PFSK-1 (cell line): ENCODE measurements around the gene HCRTR2.

Experiments used
- FOXP2 ChIP-seq: optimal IDR thresholded peaks from 2 replicates; pipeline ENCODE3; 2011; ENCODE audit warnings: borderline replicate concordance, control low read depth, inconsistent platforms; ENCODE audit not compliant: insufficient read depth; ENCODE audit errors: extremely low read length, extremely low read depth
- TF ChIP-seq, protein P1 (sequence below), 2 experiments: IDR thresholded peaks; 2 replicates each; pipeline versions ENCODE4 v1.6.1 to v1.8.0; 2011 to 2012; ENCODE audit warnings: low read depth in 2 of 2, low read length in 2 of 2, control low read depth in 1 of 2, inconsistent platforms in 1 of 2, mild to moderate bottlenecking in 1 of 2, moderate library complexity in 1 of 2; ENCODE audit not compliant: insufficient read depth in 1 of 2

DNA sequence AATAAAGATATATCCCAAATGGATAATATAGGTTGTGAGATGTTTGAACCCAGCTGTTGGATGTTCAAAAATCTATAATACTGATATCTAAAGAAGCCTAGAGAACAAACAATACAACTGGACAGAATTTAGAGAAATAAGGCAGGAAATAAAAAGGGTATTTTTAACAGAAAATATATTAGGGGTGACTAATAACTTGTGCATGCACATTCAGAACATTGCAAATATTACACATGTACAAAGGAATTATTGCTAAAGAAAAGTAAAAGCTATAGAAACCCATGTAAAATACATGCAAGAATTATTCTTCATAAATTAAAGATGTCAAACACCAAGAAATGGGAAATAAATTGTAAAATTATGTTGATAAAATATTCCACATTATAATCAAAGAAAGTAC lies 32.7 kb upstream of the HCRTR2 start:
- TF ChIP-seq, protein P1, sequence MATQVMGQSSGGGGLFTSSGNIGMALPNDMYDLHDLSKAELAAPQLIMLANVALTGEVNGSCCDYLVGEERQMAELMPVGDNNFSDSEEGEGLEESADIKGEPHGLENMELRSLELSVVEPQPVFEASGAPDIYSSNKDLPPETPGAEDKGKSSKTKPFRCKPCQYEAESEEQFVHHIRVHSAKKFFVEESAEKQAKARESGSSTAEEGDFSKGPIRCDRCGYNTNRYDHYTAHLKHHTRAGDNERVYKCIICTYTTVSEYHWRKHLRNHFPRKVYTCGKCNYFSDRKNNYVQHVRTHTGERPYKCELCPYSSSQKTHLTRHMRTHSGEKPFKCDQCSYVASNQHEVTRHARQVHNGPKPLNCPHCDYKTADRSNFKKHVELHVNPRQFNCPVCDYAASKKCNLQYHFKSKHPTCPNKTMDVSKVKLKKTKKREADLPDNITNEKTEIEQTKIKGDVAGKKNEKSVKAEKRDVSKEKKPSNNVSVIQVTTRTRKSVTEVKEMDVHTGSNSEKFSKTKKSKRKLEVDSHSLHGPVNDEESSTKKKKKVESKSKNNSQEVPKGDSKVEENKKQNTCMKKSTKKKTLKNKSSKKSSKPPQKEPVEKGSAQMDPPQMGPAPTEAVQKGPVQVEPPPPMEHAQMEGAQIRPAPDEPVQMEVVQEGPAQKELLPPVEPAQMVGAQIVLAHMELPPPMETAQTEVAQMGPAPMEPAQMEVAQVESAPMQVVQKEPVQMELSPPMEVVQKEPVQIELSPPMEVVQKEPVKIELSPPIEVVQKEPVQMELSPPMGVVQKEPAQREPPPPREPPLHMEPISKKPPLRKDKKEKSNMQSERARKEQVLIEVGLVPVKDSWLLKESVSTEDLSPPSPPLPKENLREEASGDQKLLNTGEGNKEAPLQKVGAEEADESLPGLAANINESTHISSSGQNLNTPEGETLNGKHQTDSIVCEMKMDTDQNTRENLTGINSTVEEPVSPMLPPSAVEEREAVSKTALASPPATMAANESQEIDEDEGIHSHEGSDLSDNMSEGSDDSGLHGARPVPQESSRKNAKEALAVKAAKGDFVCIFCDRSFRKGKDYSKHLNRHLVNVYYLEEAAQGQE (IDR thresholded peaks at IDR 0.05; ENCODE audit: insufficient read depth in 1 of 2, low read depth in 2 of 2, low read length in 2 of 2) = no peak
- no peak for TF ChIP-seq FOXP2
